T-helper 2 cell treated with Interferon-gamma antibody and Interleukin-4, amounts not matched to agents 100 ng/mL and 5 ng/mL, for 36 hours (primary cell): ENCODE measurements around the gene RANGAP1. TPM values are rescaled to one million over a fixed set of nuclear protein-coding genes. Genes with fewer than 3 reads are reported as not detected.

Experiments
- intact Hi-C: fragments of 100-400 bp; cut with micrococcal nuclease; formaldehyde crosslinking; loops from one replicate; pipeline ENCODE4 v1.15.1; 2023
- total RNA-seq: library from RNA; stranded (reverse); gene quantifications from 2 replicates; pipeline ENCODE4 v1.2.3, GENCODE V29; 2022

The RANGAP1 gene, protein sequence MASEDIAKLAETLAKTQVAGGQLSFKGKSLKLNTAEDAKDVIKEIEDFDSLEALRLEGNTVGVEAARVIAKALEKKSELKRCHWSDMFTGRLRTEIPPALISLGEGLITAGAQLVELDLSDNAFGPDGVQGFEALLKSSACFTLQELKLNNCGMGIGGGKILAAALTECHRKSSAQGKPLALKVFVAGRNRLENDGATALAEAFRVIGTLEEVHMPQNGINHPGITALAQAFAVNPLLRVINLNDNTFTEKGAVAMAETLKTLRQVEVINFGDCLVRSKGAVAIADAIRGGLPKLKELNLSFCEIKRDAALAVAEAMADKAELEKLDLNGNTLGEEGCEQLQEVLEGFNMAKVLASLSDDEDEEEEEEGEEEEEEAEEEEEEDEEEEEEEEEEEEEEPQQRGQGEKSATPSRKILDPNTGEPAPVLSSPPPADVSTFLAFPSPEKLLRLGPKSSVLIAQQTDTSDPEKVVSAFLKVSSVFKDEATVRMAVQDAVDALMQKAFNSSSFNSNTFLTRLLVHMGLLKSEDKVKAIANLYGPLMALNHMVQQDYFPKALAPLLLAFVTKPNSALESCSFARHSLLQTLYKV
- 99.8 and 101 TPM in 2 replicates for total RNA-seq

- intact Hi-C loops: loop anchor here (1.0 to 5.0 kb wide), 8 partner anchors 89 to 429 kb away; partner anchors contain the start of genes ACO2, PHF5A, RBX1 and SNU13
These were observed at the start of gene RANGAP1 for GRCh38 chr22:41285820-41286638. TSS of gene RANGAP1 (minus strand) at chr22:41286187. CDS start at chr22:41281044, 5,143 bp downstream.

GRCh38 chr22:41334951-41335635 lies 49.1 kb upstream of the RANGAP1 start:
- intact Hi-C loops: no loop called here

DNA sequence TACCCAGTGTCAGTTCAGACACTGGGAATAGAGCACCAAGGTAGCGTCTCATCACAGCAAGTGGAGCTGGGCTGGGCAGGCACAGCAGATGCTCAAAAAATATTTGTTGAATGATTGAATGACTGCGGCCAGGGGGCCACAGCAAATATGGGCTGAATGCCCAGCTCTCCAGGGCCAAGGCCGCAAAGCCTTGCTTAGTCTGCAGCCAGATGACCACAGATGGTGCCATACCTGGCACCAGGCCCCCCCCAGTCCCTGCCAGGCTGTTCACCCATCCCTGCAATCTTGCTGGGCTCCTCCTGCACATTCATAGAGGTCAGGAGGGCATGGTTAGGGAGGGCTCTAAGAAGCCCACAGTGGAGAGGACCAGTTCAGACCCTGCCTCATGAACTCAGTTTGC lies 48.2 kb upstream of the RANGAP1 start:
- intact Hi-C loops: no loop called here

- intact Hi-C loops: no loop called here
These were observed 47.8 kb upstream of the RANGAP1 start for GRCh38 chr22:41333806-41334205.

GRCh38 chr22:41332217-41332939 lies 46.4 kb upstream of the RANGAP1 start:
- intact Hi-C loops: no loop called here

DNA sequence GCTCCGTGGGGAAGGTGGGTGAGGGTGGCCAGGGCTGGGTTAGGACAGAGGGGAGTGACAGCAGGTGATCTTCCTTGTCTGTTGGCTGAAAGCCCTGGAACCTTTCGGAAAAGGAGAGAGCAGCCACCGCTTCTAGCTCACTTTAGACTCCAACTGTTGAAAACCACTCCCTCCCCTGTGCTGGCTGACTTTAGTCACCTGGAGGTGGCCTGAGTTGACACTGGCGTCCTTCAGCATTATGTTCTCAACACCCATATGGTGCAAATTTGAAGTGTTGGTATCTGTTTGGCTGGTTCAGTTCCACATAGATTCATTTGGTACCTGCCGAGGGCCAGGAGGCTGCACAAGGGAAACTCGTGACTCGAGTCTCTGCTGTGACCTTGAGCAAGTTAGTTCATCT lies 44.2 kb upstream of the RANGAP1 start:
- intact Hi-C loops: no loop called here

DNA sequence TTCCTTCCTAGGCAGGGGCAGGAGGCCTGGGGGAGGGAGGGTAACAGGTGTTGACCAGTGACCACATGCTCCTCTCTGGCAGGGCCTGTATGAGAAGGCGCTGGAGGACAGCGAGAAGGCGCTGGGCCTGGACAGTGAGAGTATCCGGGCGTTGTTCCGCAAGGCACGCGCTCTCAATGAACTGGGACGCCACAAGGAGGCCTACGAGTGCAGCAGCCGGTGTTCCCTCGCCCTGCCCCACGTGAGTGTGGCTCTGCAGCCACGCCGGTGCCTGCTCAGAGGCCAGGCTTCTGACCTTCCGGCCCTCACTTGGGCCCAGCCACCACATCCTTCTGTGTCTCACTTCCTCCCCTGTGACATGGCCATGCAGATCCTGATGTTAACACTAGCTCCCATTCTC lies 41.1 kb upstream of the RANGAP1 start:
- intact Hi-C loops: no loop called here

DNA sequence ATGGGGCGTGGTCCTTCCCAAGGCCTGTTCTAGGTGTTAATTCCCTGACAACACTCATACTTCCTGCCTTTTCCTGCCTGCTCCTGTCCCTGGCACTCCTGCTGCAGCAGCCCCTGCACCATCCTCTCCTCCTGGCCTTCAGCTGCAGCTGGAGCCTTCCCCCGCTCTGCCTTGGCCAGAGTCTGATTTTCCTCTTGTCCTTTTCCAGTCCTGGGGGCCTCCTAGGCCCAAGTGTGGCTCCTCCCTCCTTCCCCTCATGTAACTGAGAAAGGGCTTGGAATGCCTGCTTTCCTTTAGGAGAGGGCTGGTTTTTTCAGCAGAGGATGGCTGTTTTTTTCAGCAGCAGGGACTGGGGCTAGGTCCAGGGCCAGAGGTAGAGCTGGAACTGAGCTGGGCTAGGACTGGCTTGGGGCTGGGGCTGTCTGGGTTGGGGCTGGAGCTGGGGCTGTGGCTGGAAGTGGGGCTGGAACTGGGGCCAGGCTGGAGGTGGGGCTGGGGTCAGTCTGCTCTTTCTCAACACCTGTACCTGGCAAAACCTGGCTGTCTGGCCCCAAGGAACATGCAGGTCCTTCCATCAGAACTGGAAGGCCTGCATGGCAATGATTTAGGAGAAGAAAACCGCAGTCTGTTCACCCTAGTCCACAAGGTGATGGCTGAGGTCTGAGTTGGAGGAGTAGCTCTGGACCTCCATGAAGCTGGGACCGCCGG lies 39.0 kb upstream of the RANGAP1 start:
- intact Hi-C loops: no loop called here

- intact Hi-C loops: no loop called here
These were observed 34.6 kb upstream of the RANGAP1 start for GRCh38 chr22:41320416-41321240.

DNA sequence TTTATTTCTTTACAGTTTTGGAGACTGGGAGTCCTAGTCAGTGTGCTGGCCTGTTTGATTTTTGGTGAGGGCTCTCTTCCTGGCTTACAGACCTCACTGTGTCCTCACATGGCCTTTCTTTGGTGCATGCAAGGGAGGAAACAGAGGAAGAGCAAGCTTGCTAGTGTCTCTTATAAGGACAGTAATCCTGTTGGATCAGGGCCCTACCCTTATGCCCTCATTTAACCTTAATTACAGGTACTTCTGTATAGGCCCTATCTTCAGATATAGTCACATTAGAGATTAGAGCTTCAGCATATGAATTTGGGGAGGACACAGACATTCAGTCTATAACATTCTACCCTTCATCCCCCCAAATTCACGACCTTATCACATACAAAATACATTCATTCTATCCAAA lies 29.6 kb upstream of the RANGAP1 start:
- intact Hi-C loops: no loop called here

DNA sequence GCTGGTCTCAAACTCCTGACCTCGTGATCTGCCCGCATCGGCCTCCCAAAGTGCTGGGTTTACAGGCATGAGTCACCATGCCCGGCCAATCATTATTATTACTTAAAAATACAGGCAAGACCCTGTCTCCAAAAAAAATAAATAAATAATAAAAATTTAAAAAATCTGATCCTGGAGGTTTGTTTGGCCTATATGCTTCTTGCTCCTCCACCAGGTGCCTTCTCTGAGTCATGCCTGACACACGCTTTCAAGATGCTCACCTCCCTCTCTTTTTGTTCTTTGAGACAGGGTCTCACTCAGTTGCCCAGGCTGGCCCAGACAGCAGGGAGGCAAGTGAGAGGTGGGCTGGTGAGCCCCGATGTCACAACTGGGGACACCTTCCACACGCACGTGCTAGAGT lies 28.8 kb upstream of the RANGAP1 start:
- intact Hi-C loops: no loop called here

DNA sequence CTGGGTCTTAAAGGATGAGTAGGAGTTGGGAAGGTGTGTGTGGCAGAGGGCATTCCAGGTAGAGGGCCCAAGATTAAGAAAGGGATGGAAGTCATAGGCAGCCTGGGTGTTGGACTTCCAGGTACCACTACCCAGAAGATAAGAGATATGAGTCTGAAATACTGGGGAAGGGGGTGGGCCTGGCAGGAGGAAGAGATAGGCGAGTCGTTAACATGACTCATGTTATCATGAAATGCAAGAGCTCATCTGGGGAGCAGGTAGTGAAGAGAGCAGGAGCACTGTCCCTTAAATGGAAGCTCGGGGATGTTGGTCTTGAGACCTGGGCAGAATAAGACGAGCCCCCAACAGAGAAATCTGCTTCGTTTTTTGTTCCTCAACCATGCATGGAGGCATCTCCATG lies 25.5 kb upstream of the RANGAP1 start:
- intact Hi-C loops: no loop called here

DNA sequence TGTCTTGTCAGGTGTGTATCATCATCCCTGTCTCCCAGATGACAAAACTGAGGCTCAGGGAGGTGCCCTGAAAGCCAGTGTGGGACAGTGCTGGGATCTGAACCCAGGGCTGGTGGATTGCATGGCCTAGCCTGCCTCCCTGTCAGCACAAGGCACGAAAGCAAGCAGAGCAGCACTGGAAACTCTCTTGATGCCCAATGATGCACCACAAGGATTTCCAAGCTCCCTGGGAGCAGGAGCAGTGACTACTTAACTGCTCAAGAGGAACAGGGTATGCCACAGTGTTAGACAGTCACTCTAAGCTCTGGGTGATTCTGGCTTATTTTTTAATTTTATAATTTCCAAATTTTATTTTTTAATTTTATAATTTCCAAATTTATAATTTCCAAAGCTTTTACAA lies 24.3 kb upstream of the RANGAP1 start:
- intact Hi-C loops: no loop called here

- intact Hi-C loops: no loop called here
These were observed 22.6 kb upstream of the RANGAP1 start for GRCh38 chr22:41308544-41308947.

GRCh38 chr22:41308054-41308453 lies 22.1 kb upstream of the RANGAP1 start:
- intact Hi-C loops: no loop called here

DNA sequence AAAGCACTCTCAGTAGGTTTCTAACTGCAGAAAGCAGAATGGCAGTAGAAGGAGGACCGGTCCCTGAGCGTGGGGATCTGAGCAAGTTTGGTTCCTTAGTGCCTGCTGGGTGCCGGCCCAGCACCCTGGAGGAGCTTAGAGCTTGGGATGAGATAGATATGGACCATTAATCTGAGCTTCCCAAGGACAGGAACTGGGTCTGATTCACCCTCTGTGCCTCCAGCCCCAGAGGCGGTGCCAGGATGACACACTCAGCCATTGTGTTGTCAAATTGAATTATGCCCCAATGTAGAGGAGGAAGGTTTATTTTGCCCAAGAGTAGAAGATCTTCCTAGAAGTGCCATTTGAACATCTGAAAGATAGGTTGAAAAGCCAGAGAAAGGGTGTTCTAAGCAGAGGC lies 19.7 kb upstream of the RANGAP1 start:
- intact Hi-C loops: no loop called here

DNA sequence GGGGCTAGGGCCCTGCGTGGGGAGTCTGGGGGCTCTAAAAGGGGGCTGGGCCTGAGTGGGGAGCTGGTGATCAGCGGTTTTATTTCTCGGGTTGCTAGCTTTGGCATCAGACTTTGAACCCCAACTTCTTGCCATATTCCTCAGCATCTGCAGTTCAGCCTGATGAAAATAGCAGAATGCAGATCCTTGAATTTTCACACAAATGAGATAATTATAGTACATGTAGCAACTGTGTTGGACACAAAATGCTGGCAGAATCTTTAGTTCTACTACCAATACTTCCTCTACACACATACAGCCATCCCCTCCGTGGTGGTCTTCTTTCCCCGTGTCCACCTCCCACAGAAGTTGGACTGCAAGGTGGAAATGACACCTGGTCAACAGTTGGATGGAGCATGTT lies 16.8 kb upstream of the RANGAP1 start:
- intact Hi-C loops: loop anchor here (5.0 kb wide), 1 partner anchor 351 kb away; the partner anchor contains the start of gene RBX1

DNA sequence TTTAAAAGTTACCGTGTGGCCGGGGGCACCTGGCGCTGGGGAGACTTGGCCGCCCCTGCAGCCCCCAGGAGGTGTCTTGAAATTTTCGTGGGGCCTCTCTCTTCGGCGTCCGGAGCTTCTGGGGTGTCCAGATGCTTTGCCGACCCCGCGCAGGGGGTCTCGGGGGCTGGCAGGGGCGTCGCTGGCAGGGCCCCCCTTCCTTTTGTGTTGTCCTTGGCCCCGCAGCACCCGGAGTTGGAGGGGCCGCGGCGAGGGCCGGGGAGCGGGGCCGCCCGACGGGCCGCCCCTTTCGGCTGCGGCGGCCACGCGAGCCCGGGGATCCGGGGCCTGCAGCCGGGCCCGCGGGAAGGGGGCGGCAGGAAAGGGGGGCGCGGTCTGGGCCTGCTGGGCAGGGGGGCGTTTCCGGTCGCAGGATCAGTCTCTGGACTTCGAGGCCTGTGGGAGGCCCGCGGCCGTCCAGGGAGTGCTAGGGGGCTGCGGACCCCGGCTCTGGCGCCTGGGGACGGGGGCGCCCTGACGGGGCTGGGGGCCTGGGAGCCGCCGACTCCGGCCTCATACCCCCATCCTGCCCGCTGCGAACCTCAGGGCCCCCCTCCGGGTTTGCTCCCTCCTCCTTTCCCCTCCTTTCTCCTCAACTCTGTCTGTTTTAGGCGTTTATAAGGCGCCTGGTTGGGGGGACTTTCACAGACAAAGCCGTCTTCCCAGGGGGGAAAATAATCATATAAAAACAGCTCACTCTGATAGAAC lies 16.2 kb upstream of the RANGAP1 start:
- intact Hi-C loops: loop anchor here (5.0 kb wide), 1 partner anchor 350 kb away; the partner anchor contains the start of gene RBX1
